Panc1 (cell line): ENCODE measurements around the gene TIAL1. TPM values are rescaled to one million over a fixed set of nuclear protein-coding genes. Genes with fewer than 3 reads are reported as not detected.

Experiments
- ATAC-seq: fragments of 200-7000 bp; cut with Tn5 transposase; 2 replicates; pipeline ENCODE4 v1.9.1; 2020; ENCODE audit warnings: mild to moderate bottlenecking, moderate library complexity
- BruUV-seq: library from RNA; stranded (reverse); fragments of 400-500 nt; replicated peaks from 2 replicates; lab custom pipeline; 2021; lab: Mats Ljungman, UMichigan
- CTCF ChIA-PET: fragments of 300-600 bp; sonication (Branson Sonifier 250); formaldehyde crosslinking; loops from one replicate; lab custom pipeline; 2022; ENCODE audit warnings: antibody characterized with exemption; lab: Charles Lee
- POLR2A ChIA-PET: fragments of 300-600 bp; sonication (Branson Sonifier 250); formaldehyde crosslinking; loops from one replicate; lab custom pipeline; 2022; ENCODE audit warnings: antibody characterized with exemption; lab: Charles Lee
- DNase-seq: peaks from one replicate; pipeline ENCODE4 v3.0.0-alpha.2; 2010; ENCODE audit warnings: low read depth, low spot score
- H3K27ac ChIP-seq: 2 replicates; pipeline ENCODE4 v1.5.1; 2011; ENCODE audit warnings: mild to moderate bottlenecking, low read length, inconsistent platforms
- H3K27me3 ChIP-seq: fragments of 200-500 bp; sonication (Bioruptor generic); 2 replicates; pipeline ENCODE4 v1.6.0; 2014; ENCODE audit warnings: low read length, inconsistent platforms; ENCODE audit not compliant: control insufficient read depth, insufficient read depth
- H3K36me3 ChIP-seq: fragments of 200-500 bp; sonication (Bioruptor generic); 2 replicates; pipeline ENCODE4 v1.5.1; 2014; ENCODE audit warnings: inconsistent platforms, mild to moderate bottlenecking, low read length, moderate library complexity; ENCODE audit not compliant: control insufficient read depth, insufficient read depth
- H3K4me1 ChIP-seq: 2 replicates; pipeline ENCODE4 v1.5.1; 2011; ENCODE audit warnings: inconsistent platforms, mild to moderate bottlenecking, low read length, moderate library complexity; ENCODE audit not compliant: control insufficient read depth, insufficient read depth
- H3K4me3 ChIP-seq, 2 experiments: 2 replicates each; pipeline ENCODE4 v1.5.1; 2011 to 2012; ENCODE audit warnings: low read depth in 2 of 2, low read length in 2 of 2, mild to moderate bottlenecking in 2 of 2, inconsistent platforms in 1 of 2, moderate library complexity in 1 of 2
- H3K9me3 ChIP-seq: fragments of 200-500 bp; sonication (Bioruptor generic); 2 replicates; pipeline ENCODE4 v1.5.1; 2014; ENCODE audit warnings: low read depth, mild to moderate bottlenecking, inconsistent platforms, low read length, moderate library complexity; ENCODE audit not compliant: control insufficient read depth, insufficient read depth
- POLR2AphosphoS5 ChIP-seq: IDR thresholded peaks from 2 replicates; pipeline ENCODE4 v1.6.1; 2012; ENCODE audit warnings: mild to moderate bottlenecking, low read depth, low read length, moderate library complexity
- SIN3A ChIP-seq: IDR thresholded peaks from 2 replicates; pipeline ENCODE4 v1.6.1; 2012; ENCODE audit warnings: low read depth, mild to moderate bottlenecking, low read length, moderate library complexity, borderline replicate concordance; ENCODE audit not compliant: insufficient read depth
- TCF7L2 ChIP-seq: IDR thresholded peaks from 2 replicates; pipeline ENCODE4 v1.6.1; 2011; ENCODE audit warnings: mild to moderate bottlenecking, low read depth, low read length, inconsistent platforms
- in situ Hi-C: cut with HindIII; loops from 2 replicates; pipeline ENCODE4 v1.10.0; 2016; ENCODE audit warnings: low sequenced_read_pairs, low pct_unique_long_range_greater_than_20kb
- intact Hi-C: fragments of 100-400 bp; cut with micrococcal nuclease; formaldehyde crosslinking; loops from one replicate; pipeline ENCODE4 v1.10.0; 2022; ENCODE audit not compliant: unreplicated experiment
- total RNA-seq: library from RNA; stranded (reverse); gene quantifications from one replicate; pipeline ENCODE4 v1.2.1, GENCODE V29; 2021; ENCODE audit not compliant: unreplicated experiment
- TF ChIP-seq, protein P1 (sequence below), 2 experiments: IDR thresholded peaks; 2 replicates each; pipeline ENCODE4 v1.6.1; 2011 to 2012; ENCODE audit warnings: low read depth in 2 of 2, control low read depth in 1 of 2, low read length in 1 of 2, mild to moderate bottlenecking in 1 of 2, moderate library complexity in 1 of 2; ENCODE audit not compliant: insufficient read depth in 1 of 2
- TF ChIP-seq, protein P2 (sequence below): fragments of 450-650 bp; IDR thresholded peaks from 2 replicates; pipeline ENCODE4 v1.5.1; 2017; ENCODE audit warnings: mild to moderate bottlenecking

The TIAL1 gene
- total RNA-seq, 1 experiment from 2014 or later = 236 TPM

DNA sequence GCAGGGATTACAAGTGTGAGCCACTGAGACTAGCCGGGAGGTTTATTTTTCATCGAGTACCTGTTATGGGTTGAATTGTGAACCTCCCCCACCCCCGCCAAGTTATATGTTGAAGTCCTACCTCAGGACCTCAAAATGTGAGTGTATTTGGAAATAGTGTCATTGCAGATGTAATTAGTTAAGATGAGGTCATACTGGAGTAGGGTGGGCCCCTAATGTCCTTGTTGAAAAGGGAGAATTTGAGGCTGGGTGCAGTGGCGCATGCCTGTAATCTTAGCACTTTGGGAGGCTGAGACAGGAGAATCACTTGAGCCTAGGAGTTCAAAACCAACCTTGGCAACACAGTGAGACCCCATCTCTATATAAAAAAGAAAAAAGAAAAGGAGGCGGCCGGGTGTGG, 43.6 kb upstream of the TIAL1 start:
- intact Hi-C loops (no loop called here), in situ Hi-C loops (no loop called here)
- H3K4me1 ChIP-seq = no peaks in the 10 kb centered on the region
- H3K9me3 ChIP-seq = no peaks in the 10 kb centered on the region
- ChIA-PET CTCF (no interaction called here), POLR2A (no interaction called here)
- no peaks in the 10 kb centered on the region for H3K36me3 ChIP-seq
- DNase-seq = no peak
- H3K27ac ChIP-seq = no peak overlapping the region
- H3K4me3 ChIP-seq = no peak overlapping the region
- H3K27me3 ChIP-seq = no peaks in the 10 kb centered on the region
- ATAC-seq = no peak
- TF ChIP-seq TCF7L2 (no peak), SIN3A (no peak), POLR2AphosphoS5 (no peak)
- TF ChIP-seq, protein P1, sequence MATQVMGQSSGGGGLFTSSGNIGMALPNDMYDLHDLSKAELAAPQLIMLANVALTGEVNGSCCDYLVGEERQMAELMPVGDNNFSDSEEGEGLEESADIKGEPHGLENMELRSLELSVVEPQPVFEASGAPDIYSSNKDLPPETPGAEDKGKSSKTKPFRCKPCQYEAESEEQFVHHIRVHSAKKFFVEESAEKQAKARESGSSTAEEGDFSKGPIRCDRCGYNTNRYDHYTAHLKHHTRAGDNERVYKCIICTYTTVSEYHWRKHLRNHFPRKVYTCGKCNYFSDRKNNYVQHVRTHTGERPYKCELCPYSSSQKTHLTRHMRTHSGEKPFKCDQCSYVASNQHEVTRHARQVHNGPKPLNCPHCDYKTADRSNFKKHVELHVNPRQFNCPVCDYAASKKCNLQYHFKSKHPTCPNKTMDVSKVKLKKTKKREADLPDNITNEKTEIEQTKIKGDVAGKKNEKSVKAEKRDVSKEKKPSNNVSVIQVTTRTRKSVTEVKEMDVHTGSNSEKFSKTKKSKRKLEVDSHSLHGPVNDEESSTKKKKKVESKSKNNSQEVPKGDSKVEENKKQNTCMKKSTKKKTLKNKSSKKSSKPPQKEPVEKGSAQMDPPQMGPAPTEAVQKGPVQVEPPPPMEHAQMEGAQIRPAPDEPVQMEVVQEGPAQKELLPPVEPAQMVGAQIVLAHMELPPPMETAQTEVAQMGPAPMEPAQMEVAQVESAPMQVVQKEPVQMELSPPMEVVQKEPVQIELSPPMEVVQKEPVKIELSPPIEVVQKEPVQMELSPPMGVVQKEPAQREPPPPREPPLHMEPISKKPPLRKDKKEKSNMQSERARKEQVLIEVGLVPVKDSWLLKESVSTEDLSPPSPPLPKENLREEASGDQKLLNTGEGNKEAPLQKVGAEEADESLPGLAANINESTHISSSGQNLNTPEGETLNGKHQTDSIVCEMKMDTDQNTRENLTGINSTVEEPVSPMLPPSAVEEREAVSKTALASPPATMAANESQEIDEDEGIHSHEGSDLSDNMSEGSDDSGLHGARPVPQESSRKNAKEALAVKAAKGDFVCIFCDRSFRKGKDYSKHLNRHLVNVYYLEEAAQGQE (IDR thresholded peaks at IDR 0.05; ENCODE audit: insufficient read depth in 1 of 2, low read depth in 2 of 2, low read length in 1 of 2) = no peak
- TF ChIP-seq, protein P2, sequence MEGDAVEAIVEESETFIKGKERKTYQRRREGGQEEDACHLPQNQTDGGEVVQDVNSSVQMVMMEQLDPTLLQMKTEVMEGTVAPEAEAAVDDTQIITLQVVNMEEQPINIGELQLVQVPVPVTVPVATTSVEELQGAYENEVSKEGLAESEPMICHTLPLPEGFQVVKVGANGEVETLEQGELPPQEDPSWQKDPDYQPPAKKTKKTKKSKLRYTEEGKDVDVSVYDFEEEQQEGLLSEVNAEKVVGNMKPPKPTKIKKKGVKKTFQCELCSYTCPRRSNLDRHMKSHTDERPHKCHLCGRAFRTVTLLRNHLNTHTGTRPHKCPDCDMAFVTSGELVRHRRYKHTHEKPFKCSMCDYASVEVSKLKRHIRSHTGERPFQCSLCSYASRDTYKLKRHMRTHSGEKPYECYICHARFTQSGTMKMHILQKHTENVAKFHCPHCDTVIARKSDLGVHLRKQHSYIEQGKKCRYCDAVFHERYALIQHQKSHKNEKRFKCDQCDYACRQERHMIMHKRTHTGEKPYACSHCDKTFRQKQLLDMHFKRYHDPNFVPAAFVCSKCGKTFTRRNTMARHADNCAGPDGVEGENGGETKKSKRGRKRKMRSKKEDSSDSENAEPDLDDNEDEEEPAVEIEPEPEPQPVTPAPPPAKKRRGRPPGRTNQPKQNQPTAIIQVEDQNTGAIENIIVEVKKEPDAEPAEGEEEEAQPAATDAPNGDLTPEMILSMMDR = no peak
- BruUV-seq = no TSS peak

DNA sequence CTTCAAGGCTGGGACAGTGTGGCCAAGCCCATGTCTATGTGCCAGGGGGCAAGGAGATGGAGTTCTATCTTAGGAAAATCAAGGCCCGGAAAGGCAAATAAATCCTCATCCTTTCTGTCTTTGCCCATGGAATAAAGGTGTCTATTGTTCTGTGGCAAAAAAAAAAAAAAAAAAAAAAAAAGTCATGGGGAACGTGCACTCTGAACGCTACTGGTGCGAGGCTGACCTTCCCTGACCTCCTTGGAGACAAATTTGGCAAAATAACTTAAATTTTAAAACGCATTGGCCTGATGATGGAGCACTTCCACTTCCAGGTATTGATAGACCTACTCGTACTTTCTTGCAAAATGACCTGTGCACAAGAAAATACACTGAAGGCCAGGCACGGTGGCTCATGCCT, 42.2 kb upstream of the TIAL1 start:
- H3K4me1 ChIP-seq = no peaks in the 10 kb centered on the region
- no TSS peak for BruUV-seq
- ChIA-PET POLR2A (no interaction called here), CTCF (no interaction called here)
- H3K4me3 ChIP-seq = no peak overlapping the region
- H3K36me3 ChIP-seq = no peaks in the 10 kb centered on the region
- H3K27ac ChIP-seq = no peak overlapping the region
- in situ Hi-C loops (no loop called here), intact Hi-C loops (no loop called here)
- no peaks in the 10 kb centered on the region for H3K27me3 ChIP-seq
- TF ChIP-seq POLR2AphosphoS5 (no peak), TCF7L2 (no peak), SIN3A (no peak)
- TF ChIP-seq, protein P1 (IDR thresholded peaks at IDR 0.05; ENCODE audit: insufficient read depth in 1 of 2, low read depth in 2 of 2, low read length in 1 of 2) = no peak
- TF ChIP-seq, protein P2 = no peak
- DNase-seq (no peak), ATAC-seq (no peak)
- H3K9me3 ChIP-seq = no peaks in the 10 kb centered on the region
